ENCODE data around the gene BBS1. TPM values are rescaled to one million over a fixed set of nuclear protein-coding genes. Genes with fewer than 3 reads are reported as not detected.
A peak's percentile ranks its signal among the peaks of the same experiment; 100 is the strongest.
"Not testable (repeated sequence)": the region's sequence is repeated elsewhere in the genome, so short reads cannot be mapped to it uniquely, and the experiment has no call there.

The BBS1 gene
- total RNA-seq, 1 donor from 2014 or later, result 19.5 TPM

DNA sequence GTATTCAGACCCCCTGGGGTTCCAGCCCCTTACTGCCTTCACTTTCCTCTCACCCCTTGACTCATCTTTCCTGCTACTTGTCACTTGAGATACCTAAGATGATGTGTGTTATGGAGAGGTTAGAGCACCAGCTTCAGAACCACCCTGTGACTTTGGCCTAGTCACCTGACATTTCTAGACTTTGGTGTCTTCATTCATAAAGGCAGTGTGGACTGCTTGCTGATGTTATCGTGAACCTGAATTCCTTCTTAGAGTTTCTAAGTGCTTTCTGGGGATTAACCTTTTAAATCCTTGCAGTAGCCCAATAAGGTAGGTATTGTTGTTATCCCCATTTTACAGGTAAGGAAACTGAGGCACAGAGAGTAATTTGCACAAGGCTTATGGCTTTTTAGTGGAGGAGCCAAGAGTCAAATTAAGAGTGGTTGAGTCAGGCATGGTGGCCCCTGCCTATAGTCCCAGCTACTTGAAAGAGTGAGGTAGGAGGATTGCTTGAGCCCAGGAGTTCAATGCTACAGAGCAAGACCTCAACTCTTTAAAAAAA lies 5.1 kb upstream of the BBS1 start:
- intact Hi-C loops (cut with DNase I), result no loop called here
- DNase-seq (ENCODE audit: low spot score), result no peak

DNA sequence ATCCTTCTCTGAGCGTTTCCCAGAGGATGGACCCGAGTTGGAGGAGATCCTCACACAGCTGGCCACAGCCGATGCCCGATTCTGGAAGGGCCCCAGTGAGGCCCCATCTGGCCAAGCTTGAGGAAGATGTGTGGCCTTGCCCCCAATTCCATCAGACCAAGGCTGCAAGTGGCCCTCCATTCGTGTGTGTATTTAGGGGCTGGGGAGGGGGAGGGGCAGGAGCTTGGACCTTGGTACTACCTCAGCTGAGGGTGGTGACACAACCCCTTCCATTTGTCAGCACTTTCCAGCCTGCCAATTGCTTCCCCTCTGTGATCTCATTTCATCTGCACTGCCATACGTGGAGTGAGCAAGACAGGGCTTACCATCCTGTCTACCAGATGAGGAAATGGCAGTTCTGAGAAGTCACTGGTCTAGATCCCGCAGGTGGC lies 1.3 kb upstream of the BBS1 start:
- intact Hi-C loops (cut with DNase I), result no loop called here
- DNase-seq (ENCODE audit: low spot score), result no peak

DNA sequence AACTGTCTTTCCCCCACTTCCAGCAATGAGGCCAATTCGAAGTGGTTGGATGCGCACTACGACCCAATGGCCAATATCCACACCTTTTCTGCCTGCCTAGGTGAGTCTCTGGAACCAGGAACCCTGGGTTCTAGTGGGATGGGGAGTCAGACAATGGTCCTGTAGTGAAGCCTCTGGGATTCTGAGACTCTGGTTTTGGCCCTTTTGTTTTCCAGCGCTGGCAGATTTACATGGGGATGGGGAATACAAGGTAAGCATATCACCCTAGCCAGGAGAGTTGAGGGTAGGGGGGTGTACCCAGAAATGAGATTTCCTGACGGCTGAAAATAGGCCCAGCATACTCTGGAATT lies 530 bp downstream of the BBS1 start:
- intact Hi-C loops (cut with DNase I), result loop anchor here (2.0 kb wide), 1 partner anchor 30 kb away; the partner anchor contains the start of gene DPP3
- DNase-seq (ENCODE audit: low spot score), result no peak

GRCh38 chr11:66523611-66524010 lies 13.2 kb downstream of the BBS1 start:
- intact Hi-C loops (cut with DNase I), result no loop called here
- no peak for DNase-seq (ENCODE audit: low spot score)

GRCh38 chr11:66524304-66525040 lies 14.0 kb downstream of the BBS1 start:
- intact Hi-C loops (cut with DNase I), result no loop called here
- no peak for DNase-seq (ENCODE audit: low spot score)

GRCh38 chr11:66529069-66529468 lies 18.6 kb downstream of the BBS1 start:
- no peak for DNase-seq (ENCODE audit: low spot score)
- intact Hi-C loops (cut with DNase I), result no loop called here

GRCh38 chr11:66529655-66530054 lies 19.2 kb downstream of the BBS1 start:
- intact Hi-C loops (cut with DNase I), result no loop called here

GRCh38 chr11:66530927-66531709 lies 20.7 kb downstream of the BBS1 start:
- intact Hi-C loops (cut with DNase I), result no loop called here

More at GRCh38 chr11:66529655-66530054, 19.2 kb downstream of the BBS1 start:
- DNase-seq (ENCODE audit: low spot score), result no peak

DNA sequence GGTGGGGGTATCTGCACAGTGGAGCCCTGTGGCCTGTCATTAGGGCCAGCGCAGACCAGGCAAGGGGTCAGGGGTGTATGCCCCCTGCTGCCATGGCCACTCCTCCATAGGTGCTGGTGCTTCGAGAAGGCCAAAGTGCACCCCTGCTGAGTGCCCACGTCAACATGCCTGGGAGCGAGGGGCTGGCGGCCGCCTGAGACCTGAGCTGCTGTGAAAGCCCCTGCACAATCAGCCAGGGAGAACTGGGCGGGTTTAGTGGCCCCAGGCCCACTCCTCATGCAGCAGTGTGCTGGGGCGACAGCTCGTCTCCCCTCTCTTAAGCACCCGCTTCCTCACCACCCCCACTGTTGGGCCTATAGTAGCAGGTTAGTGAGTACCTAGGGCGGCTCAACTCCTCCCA lies 21.4 kb downstream of the BBS1 start:
- intact Hi-C loops (cut with DNase I), result no loop called here

More at GRCh38 chr11:66530927-66531709, 20.7 kb downstream of the BBS1 start:
- DNase-seq (ENCODE audit: low spot score), result no peak

GRCh38 chr11:66532784-66533183 lies 22.3 kb downstream of the BBS1 start:
- intact Hi-C loops (cut with DNase I), result no loop called here

More for the DNA sequence above, 21.4 kb downstream of the BBS1 start:
- DNase-seq (ENCODE audit: low spot score), result no peak

DNA sequence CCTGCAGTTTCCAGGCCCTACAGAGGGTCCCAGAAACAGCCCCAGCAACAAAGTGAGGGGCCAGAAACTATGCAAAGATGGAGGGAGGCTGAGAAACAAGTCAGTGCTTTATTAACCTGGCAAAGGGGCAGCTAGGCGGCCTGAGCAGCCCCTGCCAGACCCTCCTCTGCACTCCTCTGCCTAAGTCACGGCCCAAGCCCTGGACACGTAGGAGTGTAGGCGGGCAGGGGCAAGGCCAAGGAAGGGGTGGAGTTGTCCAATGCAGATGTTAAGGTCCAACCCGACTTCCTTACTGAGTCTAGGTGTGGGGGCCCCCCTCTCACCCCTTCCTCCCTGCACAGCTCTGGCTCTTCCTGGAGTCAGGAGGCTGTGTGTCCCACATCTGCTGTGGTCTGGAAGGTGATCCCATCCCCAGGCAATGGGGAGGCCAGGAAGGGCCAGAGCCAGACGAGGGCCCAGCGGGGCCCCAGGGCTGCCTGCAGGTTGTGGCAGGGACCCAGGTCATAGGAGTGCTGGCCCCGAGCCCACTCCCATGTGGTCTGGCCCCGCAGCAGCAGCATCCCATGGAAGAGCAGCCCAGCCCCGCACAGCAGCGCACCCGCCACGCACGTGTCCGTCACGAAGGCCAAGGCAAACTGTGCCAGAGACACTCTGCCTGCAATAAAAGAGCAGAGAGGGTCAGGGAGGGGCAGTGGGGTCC lies 28.9 kb downstream of the BBS1 start:
- no peak for DNase-seq (ENCODE audit: low spot score)
- intact Hi-C loops (cut with DNase I), result no loop called here

More at GRCh38 chr11:66532784-66533183, 22.3 kb downstream of the BBS1 start:
- no peak for DNase-seq (ENCODE audit: low spot score)

GRCh38 chr11:66539870-66540213 lies 29.4 kb downstream of the BBS1 start:
- intact Hi-C loops (cut with DNase I), result no loop called here

DNA sequence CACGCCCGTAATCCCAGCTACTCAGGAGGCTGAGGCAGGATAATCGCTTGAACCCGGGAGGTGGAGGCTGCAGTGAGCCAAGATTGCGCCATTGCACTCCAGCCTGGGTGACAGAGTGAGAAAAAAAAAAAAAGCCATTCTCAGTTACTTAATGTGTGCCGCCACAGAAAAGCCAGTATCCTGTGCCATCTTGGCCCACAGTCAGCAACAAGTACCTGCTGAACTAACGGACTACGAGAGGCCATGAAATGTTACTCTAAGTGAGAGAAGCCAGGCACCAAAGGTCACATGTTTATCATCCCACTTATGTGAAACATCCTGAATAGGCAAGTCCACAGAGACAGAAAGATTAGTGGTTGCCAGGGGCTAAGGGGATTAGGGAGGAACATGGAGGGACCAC lies 30.2 kb downstream of the BBS1 start:
- DNase-seq (ENCODE audit: low spot score); intact Hi-C loops (cut with DNase I): not testable (repeated sequence)

More at GRCh38 chr11:66539870-66540213, 29.4 kb downstream of the BBS1 start:
- no peak for DNase-seq (ENCODE audit: low spot score)

DNA sequence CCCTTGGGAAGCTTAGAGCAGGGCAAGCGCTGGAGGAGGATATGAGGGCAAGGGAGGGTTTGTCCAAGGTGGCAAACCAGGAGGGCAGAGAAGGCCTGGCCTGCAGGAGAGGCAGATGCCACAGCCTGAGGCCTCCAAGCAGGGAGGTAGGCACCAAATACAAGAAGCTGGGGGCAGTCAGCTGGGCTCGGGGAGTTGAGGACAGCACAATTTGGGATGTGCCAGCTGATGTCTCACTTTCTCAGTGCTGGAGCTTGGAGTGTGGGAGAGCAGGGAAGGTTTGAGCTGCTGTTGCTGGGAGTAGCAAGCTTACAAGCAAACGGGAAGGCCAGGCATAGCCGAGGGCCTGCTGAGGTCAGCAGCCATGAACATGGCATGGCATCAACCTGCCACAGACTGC lies 31.5 kb downstream of the BBS1 start:
- intact Hi-C loops (cut with DNase I), result no loop called here
- no peak for DNase-seq (ENCODE audit: low spot score)

DNA sequence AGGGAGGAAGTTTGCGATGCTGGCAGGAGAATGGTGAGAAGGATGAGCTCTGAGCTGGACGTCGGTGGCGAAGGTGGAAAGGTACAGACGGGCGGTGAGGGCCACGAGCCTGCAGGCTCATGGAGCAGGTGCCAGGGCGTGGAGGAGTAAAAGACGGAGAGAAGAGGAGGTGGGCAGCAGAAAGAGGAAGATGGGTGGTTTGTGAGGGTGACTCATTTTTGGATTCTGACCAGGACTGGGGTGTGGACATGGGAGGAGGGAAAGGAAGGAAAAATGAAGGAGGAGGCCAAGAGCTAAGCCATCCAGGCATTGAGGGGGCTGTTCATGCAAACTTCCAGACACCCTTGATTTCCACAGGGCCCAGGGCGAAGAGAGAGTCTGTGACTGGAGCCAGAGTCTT lies 31.9 kb downstream of the BBS1 start:
- no peak for DNase-seq (ENCODE audit: low spot score)
- intact Hi-C loops (cut with DNase I), result no loop called here

- no peak for DNase-seq (ENCODE audit: low spot score)
- intact Hi-C loops (cut with DNase I), result no loop called here
These were observed 33.0 kb downstream of the BBS1 start for GRCh38 chr11:66543263-66544107.

DNA sequence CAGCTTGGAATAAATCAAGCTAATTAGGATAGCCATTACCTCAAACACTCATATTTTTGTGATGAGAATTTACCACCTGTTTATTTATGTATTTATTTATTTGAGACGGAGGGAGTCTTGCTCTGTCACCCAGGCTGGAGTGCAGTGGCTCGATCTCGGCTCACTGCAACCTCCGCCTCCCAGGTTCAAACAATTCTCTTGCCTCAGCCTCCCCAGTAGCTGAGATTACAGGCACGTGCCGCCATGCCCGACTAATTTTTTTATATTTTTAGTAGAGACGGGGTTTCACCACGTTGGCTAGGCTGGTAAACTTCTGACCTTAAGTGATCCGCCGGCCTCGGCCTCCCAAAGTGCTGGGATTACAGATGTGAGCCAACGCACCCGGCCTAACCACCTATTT lies 34.5 kb downstream of the BBS1 start:
- DNase-seq (ENCODE audit: low spot score); intact Hi-C loops (cut with DNase I): not testable (repeated sequence)

GRCh38 chr11:66545701-66546367 lies 35.4 kb downstream of the BBS1 start, which contains the start of gene ZDHHC24:
ZDHHC24 (minus strand) TSS chr11:66546048; CDS start chr11:66546003, 45 bp downstream.
- peak; percentile 99 for DNase-seq (ENCODE audit: low spot score)
- intact Hi-C loops (cut with DNase I), result no loop called here
